Central memory CD8-positive, alpha-beta T cell (primary cell): ENCODE data around the gene FANCD2OS.
A peak's percentile ranks its signal among the peaks of the same experiment; 100 is the strongest.
"Not testable (repeated sequence)": the region's sequence is repeated elsewhere in the genome, so short reads cannot be mapped to it uniquely, and the experiment has no call there.

Source experiments
- ATAC-seq: fragments of 150-1000 bp; cut with Tn5 transposase; replicated peaks from 2 replicates; pipeline ENCODE4 v1.10.0; 2022; ENCODE audit warnings: mild to moderate bottlenecking, moderate FRiP score, moderate number of reproducible peaks; ENCODE audit not compliant: poor library complexity, severe bottlenecking; ENCODE audit errors: extremely low read depth
- DNase-seq, 2 donors: peaks; one replicate each; pipeline ENCODE4 v3.0.0; 2021; ENCODE audit warnings: low spot score in 2 of 2
- H3K27ac Mint-ChIP-seq: one replicate; pipeline ENCODE4 v1.8.0; 2022; ENCODE audit warnings: low read depth, mild to moderate bottlenecking, moderate library complexity, mixed read lengths
- H3K27me3 Mint-ChIP-seq: one replicate; pipeline ENCODE4 v1.8.0; 2022; ENCODE audit warnings: mixed read lengths
- H3K36me3 Mint-ChIP-seq: one replicate; pipeline ENCODE4 v1.8.0; 2022; ENCODE audit warnings: mild to moderate bottlenecking, moderate library complexity, mixed read lengths; ENCODE audit not compliant: insufficient read depth
- H3K4me1 Mint-ChIP-seq: one replicate; pipeline ENCODE4 v1.8.0; 2022; ENCODE audit warnings: mixed read lengths
- H3K4me3 Mint-ChIP-seq: one replicate; pipeline ENCODE4 v1.8.0; 2022; ENCODE audit warnings: mild to moderate bottlenecking, moderate library complexity, mixed read lengths
- H3K9me3 Mint-ChIP-seq: one replicate; pipeline ENCODE4 v1.8.0; 2022; ENCODE audit warnings: mixed read lengths

Gene FANCD2OS

DNA sequence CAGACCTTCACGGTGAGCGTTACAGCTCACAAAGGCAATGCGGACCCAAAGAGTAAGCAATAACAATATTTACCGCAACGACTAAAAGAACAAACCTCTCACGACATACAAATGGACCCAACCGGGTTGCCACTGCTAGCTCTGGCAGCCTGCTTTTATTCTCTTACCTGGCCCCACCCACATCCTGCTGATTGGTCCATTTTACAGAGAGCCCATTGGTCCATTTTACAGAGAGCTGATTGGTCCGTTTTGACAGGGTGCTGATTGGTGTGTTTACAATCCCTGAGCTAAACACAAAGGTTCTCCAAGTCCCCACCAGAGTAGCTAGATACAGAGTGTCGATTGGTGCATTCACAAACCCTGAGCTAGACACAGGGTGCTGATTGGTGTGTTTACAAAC, 27.8 kb upstream of the FANCD2OS start:
- not testable (repeated sequence) for H3K4me3 Mint-ChIP-seq, H3K4me1 Mint-ChIP-seq, H3K27me3 Mint-ChIP-seq, ATAC-seq, H3K36me3 Mint-ChIP-seq, H3K9me3 Mint-ChIP-seq, H3K27ac Mint-ChIP-seq, DNase-seq

DNA sequence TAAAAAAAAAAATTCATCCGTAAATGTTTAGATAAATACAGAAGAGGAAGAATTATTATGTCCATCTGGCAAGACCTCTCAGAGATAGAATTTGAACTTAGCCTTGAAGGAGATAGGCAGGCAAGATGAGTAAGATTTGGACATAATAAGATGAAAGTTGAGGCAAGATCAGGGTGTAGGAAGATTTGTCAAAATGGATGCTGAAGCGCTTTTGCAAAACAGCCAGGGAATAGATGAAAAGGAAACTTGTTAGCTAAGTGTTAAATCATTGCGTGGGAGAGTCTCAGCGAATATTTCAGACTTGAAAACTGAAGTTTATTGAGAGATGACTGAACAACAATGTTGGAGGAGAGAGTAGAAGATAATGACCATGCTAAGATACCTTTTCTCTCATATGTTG, 14.7 kb upstream of the FANCD2OS start:
- ATAC-seq (no peak), DNase-seq (no peak)
- Mint-ChIP-seq H3K27me3 (no peaks in the 10 kb centered on the region), H3K27ac (no peak overlapping the region), H3K4me1 (peaks cover 41% of the 10 kb centered on the region), H3K4me3 (no peak overlapping the region), H3K36me3 (peaks cover 53% of the 10 kb centered on the region), H3K9me3 (no peaks in the 10 kb centered on the region)

DNA sequence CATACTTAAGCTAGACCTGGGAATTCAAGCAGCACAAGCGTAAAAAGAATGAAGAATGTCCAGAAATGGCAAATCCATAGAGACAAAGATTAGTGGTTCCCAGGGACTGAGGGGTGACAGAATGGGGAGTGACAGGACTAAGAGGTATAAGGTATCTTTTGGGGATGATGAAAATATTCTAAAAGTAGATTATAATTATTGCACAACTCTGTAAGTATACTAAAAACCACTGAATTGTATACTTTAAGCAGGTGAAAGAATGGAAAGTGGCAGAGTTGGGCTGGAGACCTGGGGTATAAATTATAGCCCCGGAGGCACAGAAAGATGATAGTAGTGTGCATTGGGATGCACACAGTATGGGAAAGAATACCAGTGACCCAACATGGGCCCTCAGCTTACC, 13.0 kb upstream of the FANCD2OS start:
- Mint-ChIP-seq H3K9me3 (no peaks in the 10 kb centered on the region), H3K4me3 (no peak overlapping the region), H3K36me3 (peaks cover 44% of the 10 kb centered on the region), H3K27me3 (no peaks in the 10 kb centered on the region), H3K27ac (no peak overlapping the region), H3K4me1 (peaks cover 45% of the 10 kb centered on the region)
- ATAC-seq (no peak), DNase-seq (no peak)

DNA sequence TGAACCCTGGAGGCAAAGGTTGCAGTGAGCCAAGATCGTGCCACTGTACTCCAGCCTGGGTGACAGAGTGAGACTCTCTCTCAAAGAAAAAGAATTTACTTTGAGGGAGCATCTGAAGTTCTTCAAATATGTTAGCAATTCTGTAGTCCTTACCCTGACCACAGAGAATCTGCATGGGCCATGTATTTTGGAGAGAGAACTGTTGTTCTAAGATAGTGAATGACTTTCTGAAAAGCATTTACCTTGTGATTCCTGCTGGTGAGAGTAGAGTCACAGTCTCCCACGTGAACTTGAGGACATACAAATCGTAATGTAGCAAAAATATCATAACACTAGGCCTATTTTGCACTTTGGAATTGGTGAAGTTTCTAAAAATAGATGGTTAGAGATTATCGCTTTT, 11.3 kb upstream of the FANCD2OS start:
- no peaks in the 10 kb centered on the region for H3K27me3 Mint-ChIP-seq
- ATAC-seq, result no peak
- no peak overlapping the region for H3K27ac Mint-ChIP-seq
- peaks cover 37% of the 10 kb centered on the region for H3K36me3 Mint-ChIP-seq
- no peaks in the 10 kb centered on the region for H3K9me3 Mint-ChIP-seq
- no peak for DNase-seq
- peaks cover 47% of the 10 kb centered on the region for H3K4me1 Mint-ChIP-seq
- H3K4me3 Mint-ChIP-seq, result no peak overlapping the region

DNA sequence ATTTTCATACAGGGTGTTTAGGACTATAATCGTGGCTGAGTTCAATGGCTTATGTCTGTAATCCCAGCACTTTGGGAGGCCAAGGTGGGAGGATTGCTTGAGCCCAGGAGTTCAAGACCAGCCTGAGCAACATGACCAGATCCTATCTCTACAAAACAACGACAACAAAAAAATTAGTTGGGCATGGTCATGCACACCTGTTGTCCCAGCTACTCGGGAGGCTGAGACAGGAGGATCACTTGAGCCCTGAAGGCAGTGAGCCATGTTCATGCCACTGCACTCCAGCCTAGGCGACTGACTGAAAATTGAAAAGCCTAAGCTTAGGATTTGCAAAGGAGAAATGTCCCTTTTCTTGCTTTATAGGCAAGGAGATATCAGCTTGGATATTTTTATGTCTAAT, 8.9 kb upstream of the FANCD2OS start:
- H3K27ac Mint-ChIP-seq, result peak overlapping the region; percentile 98
- H3K27me3 Mint-ChIP-seq, result no peaks in the 10 kb centered on the region
- peaks cover 41% of the 10 kb centered on the region for H3K4me1 Mint-ChIP-seq
- no peak for ATAC-seq
- peaks cover 23% of the 10 kb centered on the region for H3K36me3 Mint-ChIP-seq
- peak overlapping the region; percentile 92 for H3K4me3 Mint-ChIP-seq
- no peak for DNase-seq
- no peaks in the 10 kb centered on the region for H3K9me3 Mint-ChIP-seq

DNA sequence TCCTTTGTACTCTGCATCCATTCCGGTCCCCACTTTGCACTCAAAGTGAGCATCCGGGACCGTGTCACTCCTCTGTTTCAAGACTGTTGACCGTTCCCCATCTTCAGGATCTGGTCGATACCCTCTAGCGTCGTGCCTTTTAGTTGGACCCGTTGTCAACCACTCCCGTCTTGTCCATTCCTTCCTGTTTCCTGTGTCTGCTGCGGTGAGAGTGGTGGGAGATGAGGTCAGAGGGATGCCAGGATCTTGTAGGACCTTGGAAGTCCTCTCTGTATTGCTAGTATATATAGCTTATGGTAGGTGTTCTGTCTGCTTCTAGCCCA, 8.0 kb upstream of the FANCD2OS start:
- H3K27me3 Mint-ChIP-seq, result no peaks in the 10 kb centered on the region

DNA sequence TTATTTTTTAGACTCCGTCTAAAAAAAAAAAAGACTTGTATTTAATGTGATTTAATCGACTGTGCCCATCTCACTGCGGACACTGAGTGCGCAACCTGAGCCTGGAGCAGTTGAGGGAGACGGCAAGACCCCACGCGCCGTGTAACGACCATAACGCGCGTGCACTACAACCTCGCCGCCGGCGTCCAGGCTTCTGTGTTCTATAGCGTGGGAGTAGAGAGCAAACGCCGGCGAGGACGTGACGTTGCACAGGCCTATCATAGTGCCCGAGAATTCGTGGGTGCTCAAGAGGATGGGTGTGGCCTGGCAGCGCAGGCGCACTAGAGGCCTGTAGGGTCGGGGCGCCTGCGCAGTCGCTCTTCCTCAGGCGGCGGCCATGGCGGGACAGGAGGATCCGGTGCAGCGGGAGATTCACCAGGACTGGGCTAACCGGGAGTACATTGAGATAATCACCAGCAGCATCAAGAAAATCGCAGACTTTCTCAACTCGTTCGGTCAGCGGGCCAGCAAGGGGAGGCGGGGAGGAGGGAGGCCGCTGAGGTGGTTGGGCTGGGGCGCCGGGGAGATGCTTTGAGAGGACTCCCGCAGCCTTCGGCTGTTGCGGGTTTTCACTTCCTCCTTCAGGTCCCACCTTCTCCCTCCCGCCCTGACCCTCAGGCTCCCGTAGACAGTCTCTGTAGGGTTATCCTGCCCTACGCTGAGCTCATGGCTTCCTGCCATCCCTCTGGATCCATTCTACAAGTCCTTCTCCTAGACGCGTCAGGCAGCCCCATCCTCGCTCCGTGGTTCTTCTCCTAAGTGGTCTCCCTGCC, 7.5 kb upstream of the FANCD2OS start, which contains the start of gene BRK1:
Gene BRK1 (plus strand): TSS at position 350 of the 812 bp plus-strand sequence. CDS start 27 bp downstream, at position 377.
- peaks cover 33% of the 10 kb centered on the region for H3K4me1 Mint-ChIP-seq
- H3K36me3 Mint-ChIP-seq, result peaks cover 16% of the 10 kb centered on the region
- peak within 1 kb of the TSS; percentile 98 for H3K27ac Mint-ChIP-seq
- ATAC-seq (peak; percentile 100), DNase-seq (peak; percentile 76 to 87)
- H3K4me3 Mint-ChIP-seq, result peak within 1 kb of the TSS; percentile 92
- H3K27me3 Mint-ChIP-seq, result no peaks in the 10 kb centered on the region
- H3K9me3 Mint-ChIP-seq, result no peaks in the 10 kb centered on the region

More for the DNA sequence above, 8.0 kb upstream of the FANCD2OS start:
- H3K4me1 Mint-ChIP-seq, result peaks cover 38% of the 10 kb centered on the region
- H3K4me3 Mint-ChIP-seq, result peak overlapping the region; percentile 92
- H3K36me3 Mint-ChIP-seq, result peaks cover 20% of the 10 kb centered on the region
- no peak for ATAC-seq
- no peak for DNase-seq
- H3K9me3 Mint-ChIP-seq, result no peaks in the 10 kb centered on the region
- peak overlapping the region; percentile 98 for H3K27ac Mint-ChIP-seq

DNA sequence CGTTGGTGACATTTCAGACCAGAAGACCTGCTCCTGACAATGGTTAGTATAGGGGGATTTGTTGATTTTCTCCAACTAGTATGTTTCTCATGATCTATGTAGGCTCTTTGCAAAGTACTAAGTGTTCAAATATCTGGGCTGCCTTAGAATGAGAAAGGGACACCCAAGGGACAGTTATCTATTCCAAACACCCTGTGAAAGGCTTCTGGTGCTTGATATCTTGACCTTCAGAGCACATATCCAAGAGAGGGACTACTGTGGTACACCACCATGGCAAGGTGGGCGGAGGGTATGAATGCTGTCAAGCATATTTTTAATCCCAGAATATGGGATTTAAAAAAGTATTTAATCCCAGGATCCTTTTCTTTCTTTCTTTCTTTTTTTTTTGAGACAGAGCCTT, 1.1 kb downstream of the FANCD2OS start:
- Mint-ChIP-seq H3K36me3 (no peaks in the 10 kb centered on the region), H3K4me3 (no peak overlapping the region), H3K27ac (no peak overlapping the region), H3K9me3 (no peaks in the 10 kb centered on the region), H3K27me3 (no peaks in the 10 kb centered on the region), H3K4me1 (no peaks in the 10 kb centered on the region)
- ATAC-seq, result no peak
- DNase-seq, result no peak

DNA sequence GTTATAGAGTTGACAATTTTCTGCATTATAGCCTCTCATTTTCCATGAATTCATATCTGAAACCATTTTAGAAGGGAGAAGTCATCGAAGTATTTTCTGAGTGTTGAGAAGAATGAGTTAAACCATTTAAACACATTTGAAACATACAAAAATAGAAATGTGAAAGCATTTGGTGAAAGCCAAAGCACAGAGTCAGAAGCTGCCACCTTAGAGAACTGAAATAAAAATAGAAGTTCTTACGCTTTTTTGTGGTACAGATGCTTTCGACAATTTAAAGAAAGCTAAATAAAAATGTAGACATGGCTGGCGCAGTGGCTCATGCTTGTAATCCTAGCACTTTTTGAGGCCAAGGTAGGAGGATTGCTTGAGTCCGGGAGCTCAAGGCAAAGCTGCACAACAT, 9.0 kb downstream of the FANCD2OS start:
- no peak overlapping the region for H3K27ac Mint-ChIP-seq
- H3K4me1 Mint-ChIP-seq, result no peaks in the 10 kb centered on the region
- no peaks in the 10 kb centered on the region for H3K27me3 Mint-ChIP-seq
- no peak overlapping the region for H3K4me3 Mint-ChIP-seq
- DNase-seq (no peak), ATAC-seq (no peak)
- H3K9me3 Mint-ChIP-seq, result no peaks in the 10 kb centered on the region
- peaks cover 2% of the 10 kb centered on the region for H3K36me3 Mint-ChIP-seq

DNA sequence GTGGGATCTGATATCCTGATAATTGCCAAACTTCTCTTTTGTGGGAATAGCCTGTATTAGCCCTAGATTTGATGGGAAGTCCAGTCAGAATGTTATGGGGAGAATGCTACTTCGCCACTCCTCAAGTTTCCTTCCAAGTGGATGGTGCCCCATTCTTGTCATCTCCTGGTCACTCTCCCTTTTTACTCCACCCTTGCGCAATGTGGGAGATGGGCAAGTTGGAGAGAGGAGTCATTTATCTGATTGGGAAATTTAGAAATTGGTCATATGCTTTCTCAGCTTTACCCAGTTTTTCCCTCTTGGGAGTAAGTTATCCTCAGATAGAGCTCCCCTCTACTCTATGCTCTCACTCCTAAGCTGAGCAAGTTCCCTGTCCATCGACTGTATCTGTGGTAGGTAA, 14.4 kb downstream of the FANCD2OS start:
- Mint-ChIP-seq H3K27me3 (no peaks in the 10 kb centered on the region), H3K4me1 (no peaks in the 10 kb centered on the region), H3K36me3 (peaks cover 9% of the 10 kb centered on the region), H3K4me3 (no peak overlapping the region), H3K9me3 (no peaks in the 10 kb centered on the region), H3K27ac (no peak overlapping the region)
- ATAC-seq (no peak), DNase-seq (no peak)

DNA sequence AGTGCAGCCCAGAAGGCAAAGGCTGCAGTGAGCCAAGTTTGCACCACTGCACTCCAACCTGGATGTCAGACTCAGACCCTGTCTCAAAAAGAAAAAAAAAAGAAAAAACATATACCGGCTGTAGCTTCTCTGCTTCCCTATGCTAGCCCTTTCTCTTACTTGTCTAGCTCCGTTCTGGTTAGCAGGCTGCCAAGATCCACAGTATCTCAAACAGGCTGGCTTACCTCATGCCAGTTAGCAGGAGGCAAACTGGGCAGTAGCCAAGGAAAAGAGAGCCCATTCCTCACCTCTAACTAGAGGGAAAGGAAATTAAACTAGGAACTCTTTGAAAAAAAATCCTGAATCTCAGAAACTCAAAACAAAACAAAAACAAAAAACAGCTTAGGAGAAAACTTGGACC, 16.7 kb downstream of the FANCD2OS start:
- ATAC-seq, H3K9me3 Mint-ChIP-seq, H3K4me1 Mint-ChIP-seq, DNase-seq, H3K27me3 Mint-ChIP-seq, H3K4me3 Mint-ChIP-seq, H3K27ac Mint-ChIP-seq: not testable (repeated sequence)
- peaks cover 13% of the 10 kb centered on the region for H3K36me3 Mint-ChIP-seq

DNA sequence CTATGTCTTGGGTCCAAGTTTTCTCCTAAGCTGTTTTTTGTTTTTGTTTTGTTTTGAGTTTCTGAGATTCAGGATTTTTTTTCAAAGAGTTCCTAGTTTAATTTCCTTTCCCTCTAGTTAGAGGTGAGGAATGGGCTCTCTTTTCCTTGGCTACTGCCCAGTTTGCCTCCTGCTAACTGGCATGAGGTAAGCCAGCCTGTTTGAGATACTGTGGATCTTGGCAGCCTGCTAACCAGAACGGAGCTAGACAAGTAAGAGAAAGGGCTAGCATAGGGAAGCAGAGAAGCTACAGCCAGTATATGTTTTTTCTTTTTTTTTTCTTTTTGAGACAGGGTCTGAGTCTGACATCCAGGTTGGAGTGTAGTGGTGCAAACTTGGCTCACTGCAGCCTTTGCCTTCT, 17.3 kb downstream of the FANCD2OS start:
- not testable (repeated sequence) for H3K27ac Mint-ChIP-seq, DNase-seq, H3K4me1 Mint-ChIP-seq, H3K4me3 Mint-ChIP-seq, H3K27me3 Mint-ChIP-seq, ATAC-seq, H3K9me3 Mint-ChIP-seq
- H3K36me3 Mint-ChIP-seq, result peaks cover 13% of the 10 kb centered on the region

DNA sequence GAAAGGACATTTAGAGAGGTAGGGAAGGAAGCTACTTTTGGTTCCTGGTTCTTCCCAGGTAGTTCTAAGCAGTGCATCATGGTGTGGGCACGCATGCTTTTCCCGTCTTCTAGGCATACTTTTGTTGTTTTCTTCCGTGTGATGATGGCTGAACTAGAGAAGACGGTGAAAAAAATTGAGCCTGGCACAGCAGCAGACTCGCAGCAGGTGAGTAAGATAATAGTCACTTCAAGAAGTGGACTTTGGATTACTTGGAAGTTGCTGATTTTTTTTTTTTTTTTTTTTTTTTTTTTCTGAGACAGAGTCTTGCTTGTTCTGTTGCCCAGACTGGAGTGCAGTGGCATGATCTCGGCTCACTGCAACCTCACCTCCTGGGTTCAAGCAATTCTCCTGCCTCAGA, 17.9 kb downstream of the FANCD2OS start:
- no peaks in the 10 kb centered on the region for H3K4me1 Mint-ChIP-seq
- DNase-seq, result no peak
- H3K9me3 Mint-ChIP-seq, result no peaks in the 10 kb centered on the region
- peaks cover 13% of the 10 kb centered on the region for H3K36me3 Mint-ChIP-seq
- no peak for ATAC-seq
- no peak overlapping the region for H3K27ac Mint-ChIP-seq
- H3K4me3 Mint-ChIP-seq, result no peak overlapping the region
- H3K27me3 Mint-ChIP-seq, result no peaks in the 10 kb centered on the region
